GM12874 (cell line): ENCODE measurements around the gene STARD5.

Experiments used
- TF ChIP-seq, protein P1 (sequence below): IDR thresholded peaks from 2 replicates; pipeline ENCODE4 v1.5.1; 2011; ENCODE audit warnings: low read depth, mild to moderate bottlenecking, control low read depth, low read length, moderate library complexity; ENCODE audit not compliant: insufficient read depth

STARD5 gene

DNA sequence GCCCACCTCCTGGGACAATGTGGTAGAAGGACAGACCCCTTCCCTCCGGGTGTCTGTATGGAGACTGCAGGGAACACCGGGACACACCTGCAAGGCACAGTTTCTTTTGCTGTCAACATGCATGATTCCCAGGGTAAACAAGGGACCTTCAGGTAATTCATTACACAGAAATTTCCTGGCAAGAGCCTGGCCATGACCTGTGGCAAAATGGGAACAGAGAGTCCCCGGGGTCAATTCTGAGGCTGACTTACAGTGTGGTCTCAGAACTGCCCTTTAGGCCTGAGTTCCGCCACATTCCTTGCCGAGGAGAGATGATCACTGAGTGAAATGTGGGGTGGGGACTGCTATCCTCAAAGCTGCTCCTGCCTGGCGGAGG is 6.3 kb downstream of the STARD5 start:
- TF ChIP-seq, protein P1, sequence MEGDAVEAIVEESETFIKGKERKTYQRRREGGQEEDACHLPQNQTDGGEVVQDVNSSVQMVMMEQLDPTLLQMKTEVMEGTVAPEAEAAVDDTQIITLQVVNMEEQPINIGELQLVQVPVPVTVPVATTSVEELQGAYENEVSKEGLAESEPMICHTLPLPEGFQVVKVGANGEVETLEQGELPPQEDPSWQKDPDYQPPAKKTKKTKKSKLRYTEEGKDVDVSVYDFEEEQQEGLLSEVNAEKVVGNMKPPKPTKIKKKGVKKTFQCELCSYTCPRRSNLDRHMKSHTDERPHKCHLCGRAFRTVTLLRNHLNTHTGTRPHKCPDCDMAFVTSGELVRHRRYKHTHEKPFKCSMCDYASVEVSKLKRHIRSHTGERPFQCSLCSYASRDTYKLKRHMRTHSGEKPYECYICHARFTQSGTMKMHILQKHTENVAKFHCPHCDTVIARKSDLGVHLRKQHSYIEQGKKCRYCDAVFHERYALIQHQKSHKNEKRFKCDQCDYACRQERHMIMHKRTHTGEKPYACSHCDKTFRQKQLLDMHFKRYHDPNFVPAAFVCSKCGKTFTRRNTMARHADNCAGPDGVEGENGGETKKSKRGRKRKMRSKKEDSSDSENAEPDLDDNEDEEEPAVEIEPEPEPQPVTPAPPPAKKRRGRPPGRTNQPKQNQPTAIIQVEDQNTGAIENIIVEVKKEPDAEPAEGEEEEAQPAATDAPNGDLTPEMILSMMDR: no peak

DNA sequence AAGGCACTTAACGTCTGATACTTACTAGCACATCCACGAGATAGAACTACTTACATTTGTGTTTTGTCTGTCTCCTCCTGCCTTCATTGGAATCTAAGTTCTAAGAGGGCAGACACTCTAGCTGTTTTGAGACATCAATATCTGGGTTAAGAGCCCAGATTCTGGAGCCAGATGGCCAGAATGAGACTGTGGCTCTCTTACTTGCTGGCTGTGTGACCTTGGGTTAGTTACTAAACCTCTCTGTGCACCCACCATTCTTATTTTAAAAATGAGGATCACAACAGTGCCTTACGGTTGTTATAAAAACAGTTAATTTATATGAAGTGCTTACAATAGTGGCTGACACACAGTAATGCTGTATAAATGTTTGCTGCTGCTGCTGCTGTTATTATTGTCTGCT is 7.7 kb downstream of the STARD5 start:
- TF ChIP-seq, protein P1: no peak

DNA sequence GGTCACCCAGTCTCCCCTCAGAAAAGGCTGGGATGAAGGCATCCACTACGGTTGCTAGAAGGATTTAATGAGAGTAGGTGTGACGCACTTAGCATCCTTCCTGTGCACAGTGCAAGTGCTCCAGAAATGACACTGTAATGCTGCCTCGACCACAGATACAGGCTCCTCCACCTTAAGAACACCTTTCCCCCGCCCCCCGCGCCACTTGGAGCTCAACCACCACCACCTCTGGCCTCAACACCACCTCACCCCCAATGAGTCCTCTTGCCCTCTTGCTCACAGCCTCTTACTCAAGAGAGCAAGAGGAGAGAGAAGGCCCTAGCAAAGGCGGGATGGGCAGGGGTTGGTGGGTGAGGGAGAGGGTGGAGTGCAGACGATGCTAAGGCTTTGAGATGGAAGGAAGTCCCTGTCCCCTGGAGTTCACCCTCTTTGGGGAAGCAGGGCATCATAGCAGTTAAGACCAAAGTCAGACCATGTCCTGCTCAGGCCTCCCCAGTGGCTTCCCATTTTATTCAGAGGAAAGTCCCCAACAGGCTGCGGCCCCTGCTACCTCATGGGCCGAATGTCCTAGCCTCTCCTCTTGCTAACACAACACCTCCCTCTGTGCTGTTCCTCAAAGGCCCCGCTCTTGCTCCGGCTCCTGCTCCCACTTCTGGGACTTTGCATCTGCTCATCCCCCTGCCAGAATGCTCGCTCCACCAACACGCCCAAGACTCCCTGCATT is 8.3 kb downstream of the STARD5 start:
- TF ChIP-seq, protein P1: no peak

GRCh38 chr15:81314378-81314777 is 9.6 kb downstream of the STARD5 start:
- TF ChIP-seq, protein P1: no peak

GRCh38 chr15:81313686-81314085 is 10.3 kb downstream of the STARD5 start:
- TF ChIP-seq, protein P1: no peak

- TF ChIP-seq, protein P1: no peak
Measured at GRCh38 chr15:81312790-81313543, 11.0 kb downstream of the STARD5 start.

GRCh38 chr15:81311752-81312464 is 12.0 kb downstream of the STARD5 start:
- TF ChIP-seq, protein P1: no peak
